SIG-M5 treated with dmso at 0.1 percent for 504 hours (cell line): ENCODE results near the gene GTF2A1.
"Not testable (repeated sequence)": the region's sequence is repeated elsewhere in the genome, so short reads cannot be mapped to it uniquely, and the experiment has no call there.

Experiments used
- DNase-seq: peaks from one replicate; lab custom pipeline; 2025; ENCODE audit not compliant: unreplicated experiment; lab: John Stamatoyannopoulos, UW

Gene GTF2A1

DNA sequence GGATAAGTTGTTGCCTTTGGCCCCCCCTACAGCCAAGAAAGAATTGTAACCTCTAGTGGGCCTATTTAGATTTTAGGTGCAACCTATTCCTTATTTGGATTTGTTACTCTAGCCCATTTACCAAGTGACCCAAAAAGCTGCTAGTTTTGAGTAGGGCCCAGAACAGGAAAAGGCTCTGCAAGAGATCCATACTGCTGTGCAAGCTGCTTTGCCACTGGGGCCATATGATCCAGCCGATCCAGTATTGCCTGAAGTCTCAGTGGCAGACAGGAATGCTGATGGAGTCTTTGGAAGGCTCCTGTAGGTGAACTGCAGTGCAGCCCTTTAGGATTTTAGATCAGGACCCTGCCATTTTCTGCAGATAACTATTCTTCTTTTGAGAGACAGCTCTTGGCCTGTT lies 12.9 kb upstream of the GTF2A1 start:
- DNase-seq: no peak

DNA sequence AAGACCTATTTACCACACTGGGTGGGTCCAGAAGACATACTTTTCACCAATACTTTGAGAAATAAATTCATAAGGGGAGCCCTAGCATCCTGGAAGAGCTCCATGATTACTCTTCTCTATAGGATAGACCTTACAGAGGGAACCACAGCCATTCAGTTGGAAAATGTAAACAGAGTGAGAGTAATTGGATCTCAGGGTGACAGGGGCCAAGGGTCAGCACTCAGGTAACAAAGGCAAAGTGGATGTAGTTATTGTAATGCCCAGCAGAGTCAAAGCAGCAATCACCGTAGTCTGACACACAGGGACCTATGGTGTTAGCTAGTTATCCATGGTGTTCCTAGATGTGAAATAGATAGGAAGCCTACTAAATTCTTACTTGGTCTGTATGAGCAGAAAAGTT lies 10.8 kb upstream of the GTF2A1 start:
- no peak for DNase-seq

DNA sequence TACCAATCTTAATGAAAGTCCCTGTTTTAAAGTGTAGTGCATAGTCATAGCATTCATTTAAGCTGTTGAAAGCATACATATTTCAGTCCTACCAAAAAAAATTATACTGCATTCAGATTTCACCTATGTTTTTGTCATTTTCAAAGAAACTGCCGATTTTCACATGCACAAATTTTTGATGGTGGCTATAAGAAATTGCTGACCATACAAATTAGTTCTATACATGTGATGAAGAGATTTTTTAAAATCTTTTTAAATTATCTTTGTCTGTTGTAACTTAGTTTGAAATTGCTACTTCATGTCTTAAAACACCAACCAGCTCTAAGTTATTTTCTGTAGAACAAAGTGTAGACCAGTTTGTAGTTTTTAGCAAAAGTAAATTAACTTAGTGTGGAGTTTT lies 3.5 kb upstream of the GTF2A1 start:
- no peak for DNase-seq

DNA sequence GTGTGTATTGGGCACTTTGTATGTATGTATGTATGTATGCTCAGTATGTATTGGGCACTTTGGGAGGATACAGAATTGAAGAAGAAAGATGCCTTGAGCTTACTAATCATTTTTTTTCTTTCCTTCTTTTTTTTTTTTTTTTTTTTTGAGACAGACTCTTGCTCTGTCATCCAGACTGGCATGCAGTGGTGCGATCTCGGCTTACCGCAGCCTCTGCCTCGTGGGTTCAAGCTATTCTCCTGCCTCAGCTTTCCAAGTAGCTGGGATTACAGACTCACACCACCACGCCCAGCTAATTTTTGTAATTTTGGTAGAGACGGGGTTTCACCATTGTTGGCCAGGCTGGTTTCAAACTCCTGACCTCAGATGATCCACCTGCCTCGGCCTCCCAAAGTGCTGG lies 3.0 kb upstream of the GTF2A1 start:
- not testable (repeated sequence) for DNase-seq

DNA sequence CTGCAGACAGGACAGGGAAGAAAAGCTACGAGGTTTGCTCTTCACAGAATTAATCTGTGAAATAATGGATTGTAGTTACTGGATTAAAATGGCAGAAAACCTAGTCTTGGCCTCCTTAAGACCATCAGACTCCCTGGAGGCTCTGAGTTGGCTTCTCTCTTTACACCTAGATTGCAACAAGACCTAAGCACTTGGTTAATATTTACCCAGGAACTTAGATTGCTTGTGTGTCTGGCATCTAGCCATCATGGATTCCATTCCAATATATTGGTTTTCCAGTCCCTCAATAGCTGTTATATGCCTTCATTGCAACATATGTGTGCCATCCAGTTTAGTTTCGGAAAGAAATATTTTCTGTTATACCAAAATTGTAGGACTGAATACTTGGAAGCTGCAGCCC lies 1.9 kb upstream of the GTF2A1 start:
- DNase-seq: no peak

DNA sequence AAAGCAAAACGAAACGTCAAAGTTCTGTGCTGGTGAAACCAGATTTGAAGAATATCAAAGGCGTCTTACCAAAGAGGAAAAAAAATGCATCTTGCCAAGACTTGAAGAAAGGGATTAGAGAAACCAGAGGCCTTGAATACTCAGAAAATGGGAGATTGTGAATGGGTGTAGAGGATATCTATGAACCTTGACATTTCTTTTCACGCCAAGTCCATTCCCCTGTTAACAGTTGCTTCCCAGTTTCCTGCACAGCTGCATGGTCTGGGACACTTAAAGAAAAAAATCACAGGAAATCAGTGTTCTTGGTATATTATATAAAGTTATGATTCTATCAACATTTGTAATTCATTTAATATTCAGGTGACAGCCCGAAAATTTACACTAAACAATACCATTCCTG lies 1.4 kb upstream of the GTF2A1 start:
- no peak for DNase-seq

DNA sequence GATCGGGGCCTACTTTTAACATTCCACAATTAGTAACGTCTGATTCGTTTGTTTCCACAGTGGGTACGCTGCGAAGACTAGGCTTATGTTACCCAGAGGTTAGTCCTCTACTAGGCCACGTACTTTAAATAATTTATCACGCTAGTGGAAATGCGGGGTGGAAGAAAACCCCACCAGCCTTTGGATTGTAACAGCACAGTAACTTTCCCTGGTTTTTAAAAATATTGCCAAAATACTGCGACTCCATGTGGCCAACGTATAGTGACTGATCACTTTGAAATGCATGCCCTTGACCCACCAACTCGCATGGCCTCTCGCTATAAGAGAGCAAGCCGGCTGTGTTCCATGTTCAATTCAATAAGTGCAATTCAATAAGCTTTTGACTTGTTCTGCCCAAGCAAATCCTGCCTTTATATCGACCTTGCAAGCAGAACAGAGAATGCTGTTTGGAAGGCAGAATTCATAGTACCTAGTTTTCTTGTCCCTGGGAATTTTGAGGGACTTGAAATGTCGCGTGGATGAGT lies 882 bp upstream of the GTF2A1 start:
- no peak for DNase-seq

DNA sequence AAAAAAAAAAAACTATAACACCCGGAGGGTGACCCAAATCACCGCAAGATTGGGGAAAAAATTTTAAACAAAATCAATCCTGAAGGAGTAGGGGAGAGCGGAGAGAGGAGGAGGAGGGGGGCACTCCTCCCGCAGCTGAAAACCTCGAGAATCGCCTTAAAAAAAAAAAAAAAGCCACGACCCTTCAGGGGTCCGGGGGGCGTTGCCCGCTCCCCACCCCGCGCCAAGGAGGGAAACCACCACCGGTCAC lies 254 bp downstream of the GTF2A1 start:
- DNase-seq: no peak

DNA sequence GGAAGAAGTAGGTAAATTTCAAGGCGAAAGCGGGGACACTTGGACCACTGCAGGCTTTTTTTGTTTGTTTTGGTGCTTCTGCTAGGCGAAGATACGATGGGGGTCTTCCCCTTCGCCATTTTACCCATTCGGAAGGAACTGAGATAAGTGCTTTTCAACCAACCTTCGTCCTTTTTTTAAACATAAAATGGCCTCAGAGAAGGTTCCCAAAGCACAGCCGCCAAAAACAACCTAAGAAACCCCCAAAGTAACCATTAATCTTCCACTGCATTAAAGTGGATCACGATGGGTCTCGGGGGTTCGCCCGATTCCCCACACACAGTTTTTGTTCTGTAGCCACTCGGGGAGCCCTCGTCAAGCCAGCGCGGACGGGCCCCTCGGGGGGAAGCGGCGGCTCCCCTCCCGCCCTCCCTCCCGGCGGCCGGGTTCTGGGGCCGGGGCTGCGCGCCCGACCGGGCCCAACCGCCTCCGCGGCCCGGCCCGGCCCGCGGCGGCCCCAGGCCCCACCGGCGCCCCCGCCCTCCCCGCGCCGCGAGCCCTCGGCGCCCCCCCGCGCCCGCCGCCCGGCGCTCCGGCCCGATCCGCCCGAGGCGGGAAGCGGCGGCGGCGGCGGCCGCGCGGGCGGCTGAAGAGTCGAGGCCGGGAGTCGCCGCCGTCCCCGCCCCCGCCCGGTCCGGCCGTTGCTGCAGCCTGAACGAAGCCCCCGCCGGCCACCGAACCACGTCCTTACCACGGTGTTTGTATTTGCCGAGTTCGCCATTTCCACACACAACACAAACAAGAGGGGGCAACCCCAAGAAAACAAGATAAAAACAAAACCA lies 790 bp downstream of the GTF2A1 start:
- no peak for DNase-seq

DNA sequence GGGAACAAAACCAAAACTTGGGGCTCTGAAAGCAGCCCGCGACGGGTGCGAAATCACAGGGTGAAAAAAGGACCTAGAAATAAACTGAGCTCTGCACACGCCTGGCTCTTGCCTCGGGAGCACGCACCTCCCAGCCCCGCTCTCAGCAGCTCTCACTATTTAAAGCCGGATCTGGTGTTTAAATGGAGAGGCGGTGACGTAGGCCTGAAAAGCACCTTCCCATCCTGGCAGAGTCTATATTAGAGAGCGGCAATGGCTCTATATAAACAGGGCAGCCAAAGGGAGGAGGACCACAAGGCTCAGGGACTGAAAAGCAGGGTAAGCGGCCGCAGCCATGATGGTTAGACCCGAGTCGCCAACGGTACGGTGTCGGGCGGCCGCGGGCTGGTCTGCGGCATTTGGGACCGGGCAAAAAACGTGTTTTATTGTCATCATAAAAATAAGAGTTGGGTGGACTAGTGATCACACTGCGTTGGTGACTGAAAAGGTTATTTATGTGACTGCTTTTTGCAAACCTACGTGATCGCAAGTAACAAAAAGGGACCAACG lies 1.5 kb downstream of the GTF2A1 start:
- DNase-seq: peak; percentile 98

DNA sequence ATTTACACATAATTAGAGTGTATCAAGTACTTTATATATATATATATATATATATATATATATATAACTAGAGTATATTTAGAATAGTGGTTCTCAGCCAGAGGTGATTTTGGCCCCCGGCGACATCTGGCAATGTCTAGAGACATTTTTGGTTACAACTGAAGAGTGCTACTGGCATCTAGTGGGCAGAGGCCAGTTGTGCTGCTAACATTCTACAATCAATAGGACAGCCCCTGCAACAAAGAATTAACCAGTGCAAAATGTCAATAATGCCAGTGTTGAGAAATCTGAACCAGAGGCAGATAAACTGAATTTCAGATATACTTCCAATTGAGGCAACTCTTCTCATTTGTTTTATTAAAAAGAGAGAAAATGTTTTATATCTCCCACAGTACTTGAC lies 8.9 kb downstream of the GTF2A1 start:
- peak; percentile 7 for DNase-seq

DNA sequence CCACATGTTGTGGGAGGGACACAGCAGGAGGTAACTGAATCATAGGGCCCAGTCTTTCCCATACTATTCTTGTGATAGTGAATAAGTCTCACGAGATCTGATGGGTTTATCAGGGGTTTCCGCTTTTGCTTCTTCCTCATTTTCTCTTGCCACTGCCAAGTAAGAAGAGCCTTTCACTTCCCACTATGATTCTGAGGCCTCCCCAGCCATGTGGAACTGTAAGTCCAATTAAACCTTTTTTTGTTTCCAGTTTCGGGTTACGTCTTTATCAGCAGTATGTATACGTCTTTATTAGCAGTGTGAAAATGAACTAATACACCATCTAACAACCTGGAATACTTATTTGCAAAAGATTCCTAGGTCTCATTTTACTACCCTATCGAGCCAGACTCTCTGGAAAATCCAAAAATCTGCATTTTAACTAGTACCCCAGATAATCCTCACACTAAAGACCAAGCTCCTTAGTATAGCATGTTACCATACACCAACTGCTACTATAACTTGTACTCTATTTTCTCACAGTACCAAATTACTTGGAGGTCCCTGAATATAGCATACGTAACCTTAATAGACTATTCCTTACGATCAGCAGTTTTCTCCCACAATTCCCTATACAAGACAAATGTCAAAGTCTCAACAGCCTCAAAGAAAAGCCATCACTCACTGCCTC lies 11.5 kb downstream of the GTF2A1 start:
- DNase-seq: peak; percentile 62

DNA sequence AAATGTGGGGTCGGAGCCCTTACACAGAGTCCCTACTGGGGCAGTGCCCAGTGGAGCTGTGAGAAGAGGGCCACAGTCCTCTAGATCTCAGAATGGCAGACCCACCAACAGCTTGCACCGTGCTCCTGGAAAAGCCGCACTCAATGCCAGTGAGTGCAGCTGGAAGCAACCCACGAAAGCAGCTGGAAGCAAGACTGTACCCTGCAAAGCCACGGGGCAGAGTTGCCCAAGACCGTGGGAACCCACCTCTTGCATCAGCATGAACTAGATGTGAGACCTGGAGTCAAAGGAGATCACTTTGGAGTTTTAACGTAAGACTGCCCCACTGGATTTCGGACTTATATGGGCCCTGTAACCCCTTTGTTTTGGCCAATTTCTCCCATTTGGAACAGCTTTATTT lies 12.3 kb downstream of the GTF2A1 start:
- DNase-seq: peak; percentile 20

DNA sequence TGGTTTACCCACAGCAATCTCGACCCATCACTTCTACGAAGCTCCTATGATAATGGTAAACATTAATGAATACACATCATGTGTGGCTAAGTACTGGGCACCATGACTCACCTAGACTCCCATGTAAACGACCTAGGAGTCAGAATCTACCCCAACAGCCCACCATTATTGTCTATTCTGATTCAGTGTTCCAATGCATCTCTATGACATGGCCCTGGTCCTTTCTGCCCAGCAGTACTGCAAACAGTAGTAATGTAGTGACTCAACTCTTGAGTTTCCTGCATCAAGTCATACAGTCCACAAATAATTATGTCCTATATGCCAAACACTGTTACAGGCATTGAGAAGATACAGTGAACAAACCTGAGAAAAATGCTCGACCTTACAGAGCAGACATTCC lies 14.6 kb downstream of the GTF2A1 start:
- DNase-seq: no peak

DNA sequence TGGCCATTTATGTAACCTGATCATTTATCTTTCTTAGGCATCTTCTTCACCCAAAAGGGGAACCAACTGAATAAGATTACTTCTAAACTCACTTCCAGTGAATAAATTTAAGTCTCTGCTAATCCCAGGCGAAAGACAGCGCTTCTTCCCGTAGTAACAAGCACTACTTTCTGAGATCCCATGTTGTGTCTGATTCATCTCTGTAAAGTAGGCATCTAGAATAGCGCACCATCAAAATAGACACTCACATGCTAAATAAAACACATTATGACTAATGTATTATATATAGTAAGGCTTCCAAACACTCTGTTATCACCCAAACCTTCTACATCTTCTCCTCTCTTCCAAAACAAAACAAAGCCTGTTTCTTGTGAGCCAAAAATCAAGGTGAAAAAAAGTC lies 15.1 kb downstream of the GTF2A1 start:
- DNase-seq: no peak

DNA sequence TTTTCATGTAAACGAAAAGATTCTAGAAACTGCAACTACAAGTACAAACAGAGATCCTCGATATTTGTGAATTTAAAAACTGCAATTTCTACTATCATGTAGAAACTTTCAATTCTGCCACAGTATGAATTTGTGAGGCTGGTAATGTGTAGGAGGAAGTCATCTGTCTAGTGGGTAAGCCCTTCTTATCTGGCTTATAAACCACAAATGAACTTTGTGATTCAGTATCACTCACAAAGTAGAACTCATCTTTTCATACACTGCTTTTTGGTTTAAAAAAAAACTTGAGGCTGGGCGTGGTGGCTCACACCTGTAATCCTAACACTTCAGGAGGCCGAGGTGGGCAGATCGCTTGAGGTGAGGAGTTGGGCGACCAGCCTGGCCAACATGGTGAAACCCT lies 20.7 kb downstream of the GTF2A1 start:
- DNase-seq: no peak

DNA sequence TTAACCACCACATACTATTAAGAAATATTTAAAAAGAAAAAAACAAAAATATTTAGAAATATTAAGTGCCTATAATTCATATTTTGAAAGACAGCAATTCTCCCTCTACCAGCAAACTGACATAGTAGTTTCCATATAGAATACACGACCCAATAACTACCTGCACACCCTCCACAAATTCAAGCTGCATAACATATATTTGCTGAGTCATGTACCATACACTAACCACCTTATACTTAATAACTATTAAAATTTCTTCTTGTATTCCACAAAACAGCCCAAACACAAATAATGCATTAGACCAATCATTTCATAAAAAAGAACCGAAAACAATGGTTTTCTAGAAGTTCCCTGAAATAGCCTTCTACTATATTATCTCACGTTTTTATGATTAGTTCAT lies 21.7 kb downstream of the GTF2A1 start:
- no peak for DNase-seq

DNA sequence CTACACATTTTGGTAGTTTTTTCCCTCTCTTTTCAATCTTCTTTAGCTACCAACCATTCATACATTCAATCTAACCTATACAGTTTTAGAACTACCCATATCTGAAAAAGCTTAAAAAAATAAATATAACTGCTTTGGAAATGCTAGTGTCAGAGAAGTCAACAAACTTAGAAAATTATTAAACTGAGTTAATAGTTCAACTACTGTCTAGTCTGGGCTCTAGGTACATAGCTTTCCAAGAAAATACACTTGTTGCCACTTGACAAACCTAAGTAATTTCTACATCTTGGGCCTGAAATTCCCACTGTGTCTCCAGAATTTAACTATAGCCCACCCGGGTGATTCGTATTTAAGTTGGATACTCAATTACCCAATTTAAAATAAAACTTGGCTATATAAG lies 22.1 kb downstream of the GTF2A1 start:
- DNase-seq: no peak

DNA sequence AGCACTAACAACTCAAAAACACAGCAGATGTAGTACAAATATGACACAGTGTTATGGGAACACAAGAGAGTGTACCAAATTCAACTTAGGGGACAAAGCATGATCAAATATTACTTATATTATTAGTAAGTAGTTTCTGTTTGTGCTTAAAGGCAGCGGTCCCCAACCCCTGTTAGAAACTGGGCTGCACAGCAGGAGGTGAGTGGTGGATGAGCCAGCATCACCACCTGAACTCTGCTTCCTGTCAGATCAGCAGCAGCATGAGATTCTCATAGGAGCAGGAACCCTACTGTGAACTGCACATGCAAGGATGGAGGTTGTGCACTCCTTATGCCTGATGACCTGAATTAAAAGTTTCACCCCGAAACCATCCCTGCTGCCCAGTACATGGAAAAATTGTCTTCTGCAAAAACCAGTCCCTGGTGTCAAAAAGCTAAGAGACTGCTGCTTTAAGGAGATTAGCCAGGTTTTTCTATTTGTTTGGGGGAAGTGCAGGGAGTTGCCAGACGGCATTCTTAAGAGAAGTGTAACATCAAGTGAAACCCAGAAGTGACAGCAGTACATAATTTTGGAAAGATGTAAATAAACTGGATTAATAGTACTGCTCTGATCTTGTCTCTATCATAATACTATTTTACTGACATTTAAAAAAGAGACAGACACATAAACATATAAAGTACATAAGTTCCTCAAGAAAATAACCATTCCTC lies 26.7 kb downstream of the GTF2A1 start:
- DNase-seq: no peak

DNA sequence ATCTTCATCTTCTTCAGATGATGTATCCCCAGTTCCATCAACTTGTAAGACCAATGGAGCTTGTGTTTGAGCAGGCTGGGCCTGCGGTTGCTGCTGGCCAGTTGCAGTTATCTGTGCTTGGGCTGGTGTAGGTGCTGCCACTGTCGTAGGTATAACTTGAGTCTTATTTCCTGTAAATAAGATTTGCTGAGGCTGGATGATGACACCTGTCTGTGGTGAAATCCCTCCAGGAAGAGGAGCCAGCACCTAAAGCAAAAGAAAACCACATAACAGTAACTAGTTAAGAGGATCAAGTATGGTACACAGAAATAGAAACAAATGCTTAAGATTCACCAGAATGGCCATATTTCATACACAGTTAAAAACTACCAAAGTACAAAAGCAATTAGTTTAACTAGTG lies 28.2 kb downstream of the GTF2A1 start:
- DNase-seq: no peak

DNA sequence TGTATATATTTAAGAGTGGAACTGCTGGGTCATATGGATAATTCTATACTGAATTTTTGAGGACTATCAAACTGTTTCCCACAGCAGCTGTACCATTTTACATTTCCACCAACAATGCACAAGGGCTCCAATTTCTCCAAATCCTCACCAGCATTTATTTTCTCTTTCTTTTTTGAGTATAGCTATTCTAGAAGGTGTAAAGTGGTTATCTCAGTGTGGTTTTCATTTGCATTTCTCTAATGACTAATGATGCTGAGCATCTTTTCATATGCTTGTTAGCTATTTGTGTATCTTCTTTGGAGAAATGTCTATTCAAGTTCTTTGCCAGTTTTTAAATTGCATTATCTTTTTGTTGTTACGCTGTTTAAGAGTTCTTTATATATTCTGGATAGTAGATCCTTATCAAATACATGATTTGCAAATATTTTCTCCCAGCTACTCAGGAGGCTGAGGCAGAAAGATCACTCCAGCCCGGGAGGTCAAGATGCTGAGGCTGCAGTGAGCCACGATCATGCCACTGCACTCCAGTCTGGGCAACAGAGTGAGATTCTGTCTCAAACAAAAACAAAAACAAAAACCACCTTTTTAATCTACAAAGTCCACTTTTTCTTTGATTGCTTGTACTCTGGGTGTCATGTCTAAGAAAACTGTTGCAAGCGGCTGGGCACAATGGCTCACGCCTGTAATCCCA lies 32.8 kb downstream of the GTF2A1 start:
- DNase-seq: no peak
